NCI-H510A treated with DMSO at 0.1 percent for 48 hours (cell line): ENCODE results near the gene CTAGE1.
"Not testable (repeated sequence)": the region's sequence is repeated elsewhere in the genome, so short reads cannot be mapped to it uniquely, and the experiment has no call there.

Experiments used
- DNase-seq: peaks from one replicate; lab custom pipeline; 2025; lab: John Stamatoyannopoulos, UW

Gene CTAGE1

GRCh38 chr18:22436136-22436535, 18.4 kb upstream of the CTAGE1 start:
- DNase-seq: no peak

DNA sequence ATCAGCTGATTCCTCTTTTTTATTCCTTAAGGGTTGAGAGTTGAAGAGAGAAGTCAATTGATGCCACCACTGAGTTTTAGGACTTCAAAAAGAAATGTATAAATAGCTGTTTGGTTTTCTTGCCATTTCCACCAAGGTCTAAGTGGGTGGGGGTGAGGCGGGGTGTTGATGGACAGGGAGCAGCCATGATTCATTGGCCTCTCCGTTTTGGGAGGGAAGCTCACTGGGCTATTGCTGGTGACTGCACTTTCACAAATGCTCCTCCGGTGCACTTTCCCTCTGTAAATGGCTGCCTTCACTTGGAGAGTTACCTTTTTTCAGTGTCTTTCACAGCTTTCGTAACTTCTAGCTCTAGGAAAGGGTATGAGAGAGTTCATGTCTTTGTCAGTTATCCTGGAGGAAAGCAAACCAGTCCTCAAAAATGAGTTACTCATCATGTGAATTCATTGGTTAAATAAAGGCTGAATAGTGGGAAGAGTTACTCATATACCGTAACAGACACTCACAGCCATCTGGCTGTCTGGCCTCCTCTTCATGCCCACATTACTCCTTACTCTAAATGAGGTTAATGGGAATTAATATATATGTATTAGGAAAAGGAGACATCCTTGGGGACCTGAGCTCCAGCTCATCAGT, 17.4 kb upstream of the CTAGE1 start:
- DNase-seq: no peak

DNA sequence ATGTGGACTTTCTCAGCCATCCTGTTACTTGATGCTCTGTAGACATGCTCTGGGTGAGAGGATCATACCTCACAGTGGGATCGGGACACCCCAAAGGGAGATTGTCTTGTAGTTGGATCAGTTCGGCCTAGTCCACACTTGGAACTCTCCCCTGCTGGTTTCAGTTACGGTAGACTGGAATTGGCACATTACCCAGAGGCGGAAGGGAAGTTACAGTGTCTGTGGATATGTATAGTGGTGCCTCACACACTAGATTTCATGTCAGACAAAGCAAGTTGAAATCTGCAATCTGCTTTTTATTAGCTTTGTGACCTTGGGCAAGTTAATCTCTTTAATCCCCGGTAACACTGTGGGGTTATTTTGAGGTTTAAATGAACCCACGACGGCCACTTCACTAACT, 16.2 kb upstream of the CTAGE1 start:
- DNase-seq: no peak

DNA sequence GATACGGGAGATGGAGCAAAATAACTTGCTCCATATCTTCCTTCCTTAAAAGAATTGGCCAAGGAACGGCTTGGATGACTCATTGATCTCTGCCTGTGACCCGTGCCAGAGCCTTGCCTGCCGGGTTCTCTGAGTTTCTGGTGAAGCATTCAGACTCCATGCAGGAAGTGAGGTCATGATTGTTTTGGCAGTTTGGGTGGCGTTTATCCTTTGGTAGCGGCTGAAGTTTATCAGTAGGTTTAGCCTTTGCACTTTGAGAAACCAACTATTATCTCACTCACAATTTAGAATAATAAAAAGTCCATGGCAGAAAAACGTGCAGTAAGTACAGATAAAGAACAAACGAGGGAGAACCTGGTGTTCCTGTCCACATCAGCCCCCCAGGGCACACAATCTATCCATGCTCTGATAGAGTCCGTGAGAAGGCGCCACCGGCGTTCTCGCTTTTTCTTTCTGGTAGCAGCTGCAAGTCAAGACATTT, 15.0 kb upstream of the CTAGE1 start:
- no peak for DNase-seq

GRCh38 chr18:22429564-22429963, 11.8 kb upstream of the CTAGE1 start:
- no peak for DNase-seq

GRCh38 chr18:22428672-22429071, 11.0 kb upstream of the CTAGE1 start:
- no peak for DNase-seq

GRCh38 chr18:22427822-22428549, 10.3 kb upstream of the CTAGE1 start:
- DNase-seq: no peak

GRCh38 chr18:22424565-22424963, 6.8 kb upstream of the CTAGE1 start:
- DNase-seq: no peak

GRCh38 chr18:22423878-22424564, 6.3 kb upstream of the CTAGE1 start:
- DNase-seq: no peak

DNA sequence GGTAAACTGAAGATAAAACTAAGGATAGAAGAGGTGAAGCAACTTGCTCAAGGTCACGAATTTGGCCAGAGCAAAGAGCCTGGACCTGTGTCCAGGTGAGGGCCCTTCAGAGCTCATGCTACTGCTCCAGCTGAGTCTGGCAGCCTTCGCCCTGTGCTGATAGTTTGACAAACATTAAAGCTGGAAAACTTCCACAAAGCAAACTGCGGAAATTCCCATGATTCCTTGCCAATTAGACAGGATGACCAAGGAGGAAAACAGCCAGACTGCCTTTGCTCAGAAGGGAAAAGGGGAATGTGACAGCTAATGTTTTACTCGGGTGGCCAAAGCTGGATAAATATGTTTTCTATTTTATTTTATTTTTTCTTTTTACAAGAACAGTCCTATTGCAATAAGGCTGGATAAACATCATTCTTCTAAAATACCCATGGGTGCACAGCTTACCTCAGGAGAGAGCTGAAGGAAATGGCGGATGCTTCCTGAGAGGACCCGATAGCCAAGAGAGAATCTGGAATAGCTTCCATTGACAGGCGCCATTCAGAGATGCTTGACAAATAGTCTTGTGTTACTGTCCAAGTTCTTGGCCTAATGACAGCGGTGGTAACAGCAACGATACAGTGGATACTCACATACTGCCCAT, 5.3 kb upstream of the CTAGE1 start:
- DNase-seq: no peak

- no peak for DNase-seq
Measured at GRCh38 chr18:22420652-22421051, 2.9 kb upstream of the CTAGE1 start.

- DNase-seq: no peak
Measured at GRCh38 chr18:22412176-22412911, 5.4 kb downstream of the CTAGE1 start.

- DNase-seq: no peak
Measured at GRCh38 chr18:22411446-22411845, 6.3 kb downstream of the CTAGE1 start.

GRCh38 chr18:22410126-22410525, 7.6 kb downstream of the CTAGE1 start:
- DNase-seq: no peak

- no peak for DNase-seq
Measured at GRCh38 chr18:22409445-22409844, 8.3 kb downstream of the CTAGE1 start.

DNA sequence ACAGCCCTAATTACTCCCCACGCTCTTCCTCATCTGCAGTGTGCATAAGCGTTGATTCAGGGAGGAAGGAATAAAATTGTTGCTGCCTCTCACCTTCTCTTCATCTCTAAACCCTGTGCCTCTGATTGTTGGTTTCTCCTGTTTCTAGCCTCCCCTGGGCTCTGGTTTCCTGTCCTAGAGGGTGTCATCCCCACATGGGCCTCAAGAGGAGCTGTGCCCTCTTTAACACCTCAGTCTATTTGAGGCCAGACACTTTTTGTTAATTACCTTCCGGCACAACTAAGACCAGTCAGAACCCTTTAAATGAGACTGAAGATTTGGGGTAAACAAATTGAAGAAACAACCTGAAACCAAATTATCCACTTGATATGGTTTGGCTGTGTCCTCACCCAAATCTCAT, 9.7 kb downstream of the CTAGE1 start:
- DNase-seq: no peak

DNA sequence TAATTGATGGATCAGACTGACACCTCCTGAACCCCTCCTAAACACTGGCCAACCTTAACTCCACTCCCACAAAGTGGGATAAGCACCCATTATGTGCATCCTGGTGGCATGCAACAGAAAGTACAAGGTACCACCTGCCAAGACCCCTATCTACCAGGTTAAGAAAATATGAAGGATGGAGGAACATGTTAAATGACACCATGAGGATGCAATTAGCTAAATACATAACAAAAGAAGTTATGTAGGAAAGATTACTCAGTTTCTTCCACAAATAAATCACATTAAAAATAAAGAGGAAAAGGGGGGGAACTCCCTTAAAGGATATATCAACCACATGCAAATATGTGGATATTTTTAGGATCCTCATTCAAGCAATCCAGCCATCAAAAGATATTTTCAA, 12.6 kb downstream of the CTAGE1 start:
- DNase-seq: no peak

- no peak for DNase-seq
Measured at GRCh38 chr18:22403950-22404349, 13.8 kb downstream of the CTAGE1 start.

DNA sequence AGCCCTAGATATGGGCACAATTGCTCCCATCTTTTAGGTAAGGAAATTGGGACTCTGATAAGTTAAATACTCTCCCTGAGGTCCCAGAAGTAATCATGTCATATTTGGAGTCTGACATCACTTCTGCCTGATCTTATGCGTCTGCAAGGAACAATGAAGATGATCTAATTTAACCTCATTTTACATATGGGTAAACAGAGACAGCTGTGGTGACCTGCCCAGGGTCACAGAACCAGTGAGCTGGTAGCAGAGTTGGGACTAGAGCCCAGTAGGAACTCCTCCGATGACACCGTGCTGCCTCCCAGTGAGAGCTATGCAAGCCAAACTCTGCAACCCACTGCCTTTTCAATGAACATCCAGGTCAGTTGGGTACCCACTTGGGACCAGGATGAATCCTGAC, 17.8 kb downstream of the CTAGE1 start:
- no peak for DNase-seq

GRCh38 chr18:22398464-22398863, 19.3 kb downstream of the CTAGE1 start:
- DNase-seq: no peak

DNA sequence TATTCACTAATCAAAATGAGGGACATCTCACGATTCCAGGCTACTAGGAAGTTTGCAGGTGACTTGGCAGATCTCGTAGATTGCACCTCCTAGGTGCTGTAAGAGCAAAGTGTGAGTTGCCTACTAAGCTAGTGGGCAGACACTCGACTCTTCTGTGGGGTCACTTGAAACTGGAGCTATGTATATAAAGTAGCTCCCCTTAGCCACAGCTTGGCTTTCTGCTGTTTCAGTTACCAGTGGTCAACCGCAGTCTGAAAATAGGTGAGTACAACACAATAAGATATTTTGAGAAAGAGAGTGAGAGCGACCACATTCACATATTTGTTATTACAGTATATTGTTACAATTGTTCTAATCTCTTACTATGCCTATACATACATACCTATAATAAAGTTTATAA, 23.3 kb downstream of the CTAGE1 start:
- DNase-seq: no peak

DNA sequence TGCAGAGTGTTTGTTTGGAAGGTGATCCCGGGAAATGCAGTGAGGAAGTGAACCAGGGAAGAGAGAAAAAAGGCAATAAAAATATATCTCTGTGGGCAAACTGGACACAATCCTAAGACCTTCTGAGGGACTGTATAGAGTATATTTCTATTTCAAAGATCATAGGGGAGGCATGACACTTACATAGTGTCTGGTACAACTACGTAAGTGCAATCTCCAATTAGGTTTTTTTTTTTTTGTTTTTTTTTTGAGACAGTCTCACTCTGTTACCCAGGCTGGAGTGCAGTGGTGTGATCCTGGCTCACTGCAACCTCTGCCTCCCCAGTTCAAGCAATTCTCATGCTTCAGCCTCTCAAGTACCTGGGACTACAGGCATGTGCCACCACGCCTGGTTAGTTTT, 24.6 kb downstream of the CTAGE1 start:
- DNase-seq: not testable (repeated sequence)
